SU-DHL-6 (cell line): ENCODE measurements around the gene ACAT2.

Source experiments
- CTCF ChIP-seq: fragments of 200-600 bp; sonication (generic); IDR thresholded peaks from one replicate; pipeline ENCODE4 v1.5.1; 2017; ENCODE audit warnings: antibody characterized with exemption, mild to moderate bottlenecking, low read length, moderate library complexity; ENCODE audit not compliant: insufficient read depth, poor library complexity, severe bottlenecking
- EZH2phosphoT487 ChIP-seq: fragments of 200-600 bp; sonication (generic), shearing (Covaris generic); conservative IDR thresholded peaks from 2 replicates; pipeline ENCODE4 v1.6.1; 2018; ENCODE audit warnings: mild to moderate bottlenecking, antibody characterized with exemption, low read length, moderate library complexity, mixed read lengths

GRCh38 chr6:159736908-159737307 lies 24.9 kb upstream of the ACAT2 start:
- TF ChIP-seq CTCF (no peak), EZH2phosphoT487 (no peak)
